PC-3 (cell line): Measurements from ENCODE around the gene SIVA1. TPM values are rescaled to one million over a fixed set of nuclear protein-coding genes. Genes with fewer than 3 reads are reported as not detected.

Experiments used
- ATAC-seq: fragments of 200-7000 bp; cut with Tn5 transposase; 2 replicates; pipeline ENCODE4 v1.9.1; 2020; ENCODE audit warnings: mild to moderate bottlenecking, moderate library complexity
- BruUV-seq: library from RNA; stranded (reverse); fragments of 400-500 nt; replicated peaks from 2 replicates; lab custom pipeline; 2021; lab: Mats Ljungman, UMichigan
- CTCF ChIA-PET: fragments of 300-600 bp; sonication (Branson Sonifier 250); formaldehyde crosslinking; loops from one replicate; lab custom pipeline; 2022; ENCODE audit warnings: antibody characterized with exemption; lab: Charles Lee
- POLR2A ChIA-PET: fragments of 300-600 bp; sonication (Branson Sonifier 250); formaldehyde crosslinking; loops from one replicate; lab custom pipeline; 2022; ENCODE audit warnings: antibody characterized with exemption; ENCODE audit not compliant: unreplicated experiment; lab: Charles Lee
- DNase-seq: peaks from one replicate; pipeline ENCODE4 v3.0.0-alpha.2; 2015
- H2AFZ ChIP-seq: fragments of 300-600 bp; sonication (generic); 2 replicates; pipeline ENCODE4 v1.6.0; 2016; ENCODE audit warnings: antibody characterized with exemption, low read length
- H3F3A ChIP-seq: fragments of 300-600 bp; sonication (generic); one replicate; pipeline ENCODE4 v1.6.0; 2017; ENCODE audit warnings: antibody characterized with exemption, low read length, control low read depth, mild to moderate bottlenecking; ENCODE audit not compliant: unreplicated experiment
- H3K27ac ChIP-seq: fragments of 300-600 bp; sonication (generic); 2 replicates; pipeline ENCODE4 v1.5.1; 2016; ENCODE audit warnings: mild to moderate bottlenecking, low read length
- H3K27me3 ChIP-seq: fragments of 300-600 bp; sonication (generic); 2 replicates; pipeline ENCODE4 v1.6.1; 2016; ENCODE audit warnings: low read length, mixed read lengths
- H3K36me3 ChIP-seq: fragments of 300-600 bp; sonication (generic); 2 replicates; pipeline ENCODE4 v1.6.1; 2016; ENCODE audit warnings: low read depth, mixed run types, low read length, mixed read lengths
- H3K4me1 ChIP-seq: fragments of 300-600 bp; sonication (generic); 2 replicates; pipeline ENCODE4 v1.5.1; 2016; ENCODE audit warnings: low read length; ENCODE audit not compliant: insufficient read depth
- H3K4me2 ChIP-seq: fragments of 300-600 bp; sonication (generic); 2 replicates; pipeline ENCODE4 v1.6.0; 2016; ENCODE audit warnings: low read length
- H3K4me3 ChIP-seq: fragments of 300-600 bp; sonication (generic); 2 replicates; pipeline ENCODE4 v1.5.1; 2016; ENCODE audit warnings: mild to moderate bottlenecking, low read length, mixed read lengths
- H3K79me2 ChIP-seq: fragments of 300-600 bp; sonication (generic); 2 replicates; pipeline ENCODE4 v1.6.1; 2017; ENCODE audit warnings: low read length, mixed read lengths
- H3K9ac ChIP-seq: fragments of 300-600 bp; sonication (generic); 2 replicates; pipeline ENCODE4 v1.6.0; 2016; ENCODE audit warnings: mild to moderate bottlenecking, low read length
- H3K9me2 ChIP-seq: fragments of 300-600 bp; sonication (generic); replicated peaks from 2 replicates; pipeline ENCODE4 v1.6.1; 2016; ENCODE audit warnings: mixed run types, low read length, mixed read lengths
- H3K9me3 ChIP-seq: fragments of 300-600 bp; sonication (generic); 2 replicates; pipeline ENCODE4 v1.6.1; 2016; ENCODE audit warnings: low read length, mixed read lengths
- H4K20me1 ChIP-seq: fragments of 300-600 bp; sonication (generic); 2 replicates; pipeline ENCODE4 v1.6.1; 2016; ENCODE audit warnings: low read length, mixed read lengths
- EZH2 ChIP-seq: fragments of 300-600 bp; sonication (generic); IDR thresholded peaks from one replicate; pipeline ENCODE4 v1.6.1; 2017; ENCODE audit warnings: antibody characterized with exemption, mild to moderate bottlenecking, low read length; ENCODE audit not compliant: unreplicated experiment
- EZH2phosphoT487 ChIP-seq: fragments of 300-600 bp; sonication (generic); IDR thresholded peaks from 2 replicates; pipeline ENCODE4 v1.6.1; 2018; ENCODE audit warnings: mild to moderate bottlenecking, antibody characterized with exemption, low read length, borderline replicate concordance
- intact Hi-C: fragments of 100-400 bp; cut with micrococcal nuclease; formaldehyde crosslinking; loops from 2 replicates; pipeline ENCODE4 v1.9.0; 2023
- total RNA-seq: library from RNA; depleted of rRNA; stranded (reverse); fragments of >200 nt; gene quantifications from 2 replicates; pipeline ENCODE4 v1.2.3, GENCODE V29; 2014
- TF ChIP-seq, protein P1 (sequence below): fragments of 300-600 bp; sonication (generic); conservative IDR thresholded peaks from 2 replicates; pipeline ENCODE4 v1.5.1; 2017; ENCODE audit warnings: antibody characterized with exemption, low read depth, mild to moderate bottlenecking, low read length

SIVA1 gene
- total RNA-seq, 1 experiment from 2014 or later = 375 TPM

DNA sequence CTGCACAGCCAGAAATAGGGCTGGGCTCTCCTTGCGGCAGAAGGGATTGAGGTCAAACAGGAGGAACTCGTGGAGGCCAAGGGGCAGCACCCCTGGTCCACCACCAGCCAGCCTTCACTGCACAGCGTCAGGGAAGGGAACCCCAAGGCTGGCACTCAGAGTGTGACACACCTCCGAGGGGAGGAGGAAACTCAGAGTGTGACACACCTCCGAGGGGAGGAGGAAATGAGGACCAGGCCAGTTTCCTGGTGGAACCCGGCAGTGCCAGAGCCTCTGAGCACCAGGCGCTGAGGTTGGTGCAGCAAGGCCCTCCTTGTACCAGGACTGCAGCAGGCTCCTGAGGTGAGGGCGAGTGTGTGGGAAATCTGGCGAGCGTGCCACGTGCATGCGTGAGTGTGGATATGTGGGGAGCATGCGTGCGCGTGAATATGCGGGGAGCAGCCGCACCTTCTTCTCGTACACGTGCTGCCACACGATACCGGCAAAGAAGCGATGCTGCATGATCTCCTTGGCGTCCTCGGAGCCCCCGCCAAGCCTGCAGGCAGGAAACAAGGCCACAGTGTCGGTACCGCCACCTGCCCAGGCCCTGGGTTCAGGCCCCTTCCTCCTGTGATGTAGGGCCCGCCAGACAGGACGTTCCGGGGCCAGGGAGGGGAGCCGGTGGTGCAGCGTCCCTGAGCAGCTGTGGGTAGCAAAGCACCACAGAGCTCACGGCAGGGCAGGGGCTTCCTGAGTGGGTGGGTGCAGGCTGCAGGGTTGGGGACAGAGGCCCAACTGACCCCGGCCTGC, 19.2 kb downstream of the SIVA1 start:
- CTCF ChIA-PET = no interaction called here
- ATAC-seq (no peak), DNase-seq (no peak)
- H3K9me2 ChIP-seq = no peaks in the 10 kb centered on the region
- POLR2A ChIA-PET = no interaction called here
- H4K20me1 ChIP-seq = 0 out of 2 replicates have a peak, but pooled peaks cover 3% of the 10 kb centered on the region
- no peaks in the 10 kb centered on the region for H3K27me3 ChIP-seq
- BruUV-seq = no TSS peak
- H3K4me2 ChIP-seq = no peak overlapping the region
- no peaks in the 10 kb centered on the region for H3K9me3 ChIP-seq
- no peak overlapping the region for H3K9ac ChIP-seq
- H3F3A ChIP-seq = no peaks in the 10 kb centered on the region
- no peak overlapping the region for H3K4me3 ChIP-seq
- intact Hi-C loops = no loop called here
- H3K4me1 ChIP-seq = no peaks in the 10 kb centered on the region
- TF ChIP-seq EZH2phosphoT487 = no peak
- TF ChIP-seq, protein P1, sequence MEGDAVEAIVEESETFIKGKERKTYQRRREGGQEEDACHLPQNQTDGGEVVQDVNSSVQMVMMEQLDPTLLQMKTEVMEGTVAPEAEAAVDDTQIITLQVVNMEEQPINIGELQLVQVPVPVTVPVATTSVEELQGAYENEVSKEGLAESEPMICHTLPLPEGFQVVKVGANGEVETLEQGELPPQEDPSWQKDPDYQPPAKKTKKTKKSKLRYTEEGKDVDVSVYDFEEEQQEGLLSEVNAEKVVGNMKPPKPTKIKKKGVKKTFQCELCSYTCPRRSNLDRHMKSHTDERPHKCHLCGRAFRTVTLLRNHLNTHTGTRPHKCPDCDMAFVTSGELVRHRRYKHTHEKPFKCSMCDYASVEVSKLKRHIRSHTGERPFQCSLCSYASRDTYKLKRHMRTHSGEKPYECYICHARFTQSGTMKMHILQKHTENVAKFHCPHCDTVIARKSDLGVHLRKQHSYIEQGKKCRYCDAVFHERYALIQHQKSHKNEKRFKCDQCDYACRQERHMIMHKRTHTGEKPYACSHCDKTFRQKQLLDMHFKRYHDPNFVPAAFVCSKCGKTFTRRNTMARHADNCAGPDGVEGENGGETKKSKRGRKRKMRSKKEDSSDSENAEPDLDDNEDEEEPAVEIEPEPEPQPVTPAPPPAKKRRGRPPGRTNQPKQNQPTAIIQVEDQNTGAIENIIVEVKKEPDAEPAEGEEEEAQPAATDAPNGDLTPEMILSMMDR = no peak
- no peak for TF ChIP-seq EZH2
- H3K27ac ChIP-seq = no peak overlapping the region
- no peak overlapping the region for H2AFZ ChIP-seq
- H3K36me3 ChIP-seq = peaks cover 27% of the 10 kb centered on the region
- no peaks in the 10 kb centered on the region for H3K79me2 ChIP-seq

DNA sequence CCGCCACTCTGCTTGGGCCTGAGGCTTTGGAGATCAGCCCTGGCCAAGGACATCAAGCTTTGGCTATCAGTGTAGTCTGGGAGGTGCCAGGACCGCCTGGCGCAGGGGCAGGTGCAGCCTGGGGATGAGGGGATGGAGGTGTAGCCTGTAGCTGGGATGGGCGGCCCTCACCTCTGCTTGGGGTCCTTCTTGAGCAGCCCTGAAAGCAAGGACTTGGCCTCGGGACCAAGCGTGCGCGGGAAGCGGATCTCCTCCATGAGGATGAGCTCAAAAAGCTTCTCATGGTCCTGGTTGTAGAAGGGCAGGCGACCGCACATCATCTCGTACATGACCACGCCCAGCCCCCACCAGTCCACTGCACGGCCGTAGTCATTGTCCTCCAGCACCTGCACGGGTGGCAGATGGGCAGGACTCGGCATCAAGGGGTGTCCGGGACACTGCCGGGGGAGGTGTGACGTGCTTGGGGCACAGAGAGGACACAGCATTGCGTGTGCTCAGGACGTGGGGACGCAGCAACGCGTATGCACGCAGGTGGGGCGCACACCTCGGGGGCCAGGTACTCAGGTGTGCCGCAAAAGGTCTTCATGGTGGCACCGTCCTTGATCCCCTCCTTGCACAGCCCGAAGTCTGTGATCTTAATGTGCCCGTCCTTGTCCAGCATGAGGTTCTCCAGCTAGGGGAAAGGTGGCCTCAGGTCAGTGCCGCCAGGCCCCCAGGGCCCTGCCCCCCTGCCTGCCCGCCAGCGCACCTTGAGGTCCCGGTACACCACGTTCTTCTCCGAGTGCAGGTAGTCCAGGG, 20.0 kb downstream of the SIVA1 start:
- no peaks in the 10 kb centered on the region for H3K4me1 ChIP-seq
- peaks cover 27% of the 10 kb centered on the region for H3K36me3 ChIP-seq
- H3K9ac ChIP-seq = no peak overlapping the region
- H3K4me3 ChIP-seq = no peak overlapping the region
- no peak overlapping the region for H3K27ac ChIP-seq
- ChIA-PET CTCF (no interaction called here), POLR2A (no interaction called here)
- no peaks in the 10 kb centered on the region for H3F3A ChIP-seq
- H2AFZ ChIP-seq = no peak overlapping the region
- no TSS peak for BruUV-seq
- H4K20me1 ChIP-seq = 0 out of 2 replicates have a peak, but pooled peaks cover 3% of the 10 kb centered on the region
- H3K4me2 ChIP-seq = no peak overlapping the region
- H3K27me3 ChIP-seq = no peaks in the 10 kb centered on the region
- H3K9me2 ChIP-seq = no peaks in the 10 kb centered on the region
- DNase-seq (no peak), ATAC-seq (no peak)
- no peaks in the 10 kb centered on the region for H3K9me3 ChIP-seq
- no peak for TF ChIP-seq EZH2phosphoT487
- TF ChIP-seq EZH2 = no peak
- TF ChIP-seq, protein P1 = no peak
- intact Hi-C loops = no loop called here
- no peaks in the 10 kb centered on the region for H3K79me2 ChIP-seq
